ENCODE results near the gene CD46. TPM values are rescaled to one million over a fixed set of nuclear protein-coding genes. Genes with fewer than 3 reads are reported as not detected.

The CD46 gene
- total and polyA plus RNA-seq, 3 experiments from 2014 or later: 86.1 to 165 (median 102) TPM

DNA sequence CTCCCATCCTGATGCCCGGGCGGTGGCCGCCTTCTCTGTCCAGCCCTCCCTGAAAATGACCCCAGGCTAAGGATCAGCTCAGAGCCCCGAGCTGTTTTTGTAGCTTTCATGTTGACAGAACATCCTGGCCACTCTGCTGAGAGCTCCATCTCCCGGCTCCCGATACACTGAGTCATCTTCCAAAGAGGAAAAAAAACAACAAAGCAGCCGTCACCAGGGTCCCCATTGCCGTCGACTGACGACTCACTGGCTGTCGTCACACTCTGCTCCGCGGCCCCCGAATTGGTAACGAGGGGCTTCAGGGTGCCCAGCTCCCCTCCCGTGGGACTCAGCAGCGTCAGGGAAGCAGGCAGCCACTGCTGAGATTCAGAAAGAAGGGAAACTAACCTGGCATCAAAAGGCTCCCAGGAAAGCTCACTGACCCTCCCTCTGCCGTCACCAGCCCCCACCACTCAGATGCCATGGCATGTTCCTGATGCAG, 67.2 kb downstream of the CD46 start:
- H3K4me3 ChIP-seq (ENCODE audit: low read length): no peak overlapping the region
- no peak overlapping the region for H3K27ac ChIP-seq (ENCODE audit: low read depth, low read length)
- DNase-seq: no peak
- peaks cover 54 to 92% (median 68%) of the 10 kb centered on the region in 3 donors for H3K4me1 Mint-ChIP-seq
- CTCF ChIA-PET: interaction anchor here (0.6 to 28.2 kb wide), 5 partner anchors 14 to 144 kb away, joined by 3 to 435 read pairs (median 6); no protein-coding TSS in a partner anchor
- peaks cover 3% of the 10 kb centered on the region in 2 donors for H3K27me3 Mint-ChIP-seq
- peaks cover 6 to 84% (median 18%) of the 10 kb centered on the region in 3 donors for H3K36me3 Mint-ChIP-seq
- H3K4me3 Mint-ChIP-seq: peak overlapping the region in 1 of 7 donors; percentile 65
- H3K27ac Mint-ChIP-seq: peak overlapping the region in 1 of 8 donors; percentile 61
- peaks cover 0 to 3% (median 0%) of the 10 kb centered on the region in 5 donors for H3K9me3 Mint-ChIP-seq
- no peaks in the 10 kb centered on the region for H3K27me3 ChIP-seq (ENCODE audit: insufficient read depth, low read length, poor library complexity, severe bottlenecking)
- H3K36me3 ChIP-seq (ENCODE audit: insufficient read depth, low read length): peaks cover 34% of the 10 kb centered on the region
- H3K9me3 ChIP-seq (ENCODE audit: low read length): no peaks in the 10 kb centered on the region
- POLR2A ChIA-PET: interaction anchor here (0.6 to 0.7 kb wide), 2 partner anchors 8 to 49 kb away, joined by 3 to 4 read pairs; no protein-coding TSS in a partner anchor
- peaks cover 60% of the 10 kb centered on the region for H3K4me1 ChIP-seq (ENCODE audit: insufficient read depth, low read length)

DNA sequence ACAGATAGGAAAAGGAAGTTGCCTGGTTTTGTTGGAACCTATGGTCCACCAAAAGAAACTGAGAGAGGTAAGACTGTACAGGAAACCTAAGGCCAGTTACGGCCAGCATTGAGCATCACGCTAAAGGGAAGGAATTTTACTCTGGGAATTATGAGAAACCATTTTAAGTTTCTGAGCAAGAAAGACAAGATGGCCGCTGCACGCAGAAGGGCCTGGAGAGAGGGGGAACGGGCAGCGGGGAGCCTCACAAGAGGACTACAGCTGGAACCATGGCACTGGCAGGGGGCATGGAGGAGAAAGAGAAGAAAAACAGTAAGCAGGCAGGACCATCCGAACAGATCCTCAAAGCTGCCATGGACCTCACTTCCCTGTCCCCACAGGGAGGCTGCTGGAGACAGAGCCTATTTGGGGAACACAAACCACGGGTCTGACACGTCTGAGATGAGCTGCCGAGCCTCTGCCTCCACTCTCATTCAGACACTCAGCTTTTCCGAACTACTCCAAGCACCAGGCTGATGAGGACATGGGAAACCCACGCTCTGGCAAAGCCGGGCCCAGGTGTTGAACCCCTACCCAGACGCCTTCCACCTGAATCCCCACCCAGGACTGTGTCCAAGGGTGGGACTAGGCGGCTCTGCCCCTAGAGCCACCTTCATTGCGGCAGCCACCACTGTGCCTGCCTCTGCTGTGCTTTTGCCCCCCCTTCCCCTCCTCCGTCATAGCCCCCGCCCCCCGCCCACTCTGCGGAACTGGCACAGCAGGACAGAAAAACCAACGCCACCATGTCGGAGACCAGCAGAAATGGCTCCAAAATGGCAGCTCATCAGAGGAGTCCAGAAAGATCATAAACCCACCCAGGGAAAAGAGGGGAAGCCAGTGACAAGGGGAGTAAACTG, 69.0 kb downstream of the CD46 start:
- H3K27me3 ChIP-seq (ENCODE audit: insufficient read depth, low read length, poor library complexity, severe bottlenecking): no peaks in the 10 kb centered on the region
- Mint-ChIP-seq H3K27ac (peak overlapping the region in 7 of 8 donors; percentile 5 to 90 (median 62)), H3K9me3 (peaks cover 0 to 3% (median 0%) of the 10 kb centered on the region in 5 donors), H3K4me1 (peaks cover 67 to 92% (median 80%) of the 10 kb centered on the region in 3 donors), H3K4me3 (peak overlapping the region in 6 of 7 donors; percentile 5 to 65 (median 52)), H3K27me3 (peaks cover 4% of the 10 kb centered on the region in 2 donors), H3K36me3 (peaks cover 2 to 69% (median 7%) of the 10 kb centered on the region in 3 donors)
- CTCF ChIA-PET: interaction anchor here (1.2 to 28.2 kb wide), 4 partner anchors 9 to 48 kb away, joined by 4 to 435 read pairs (median 7); no protein-coding TSS in a partner anchor
- H3K4me3 ChIP-seq (ENCODE audit: low read length): no peak overlapping the region
- H3K36me3 ChIP-seq (ENCODE audit: insufficient read depth, low read length): peaks cover 16% of the 10 kb centered on the region
- peaks cover 66% of the 10 kb centered on the region for H3K4me1 ChIP-seq (ENCODE audit: insufficient read depth, low read length)
- H3K27ac ChIP-seq (ENCODE audit: low read depth, low read length): no peak overlapping the region
- POLR2A ChIA-PET: no interaction called here
- no peak for DNase-seq
- no peaks in the 10 kb centered on the region for H3K9me3 ChIP-seq (ENCODE audit: low read length)

DNA sequence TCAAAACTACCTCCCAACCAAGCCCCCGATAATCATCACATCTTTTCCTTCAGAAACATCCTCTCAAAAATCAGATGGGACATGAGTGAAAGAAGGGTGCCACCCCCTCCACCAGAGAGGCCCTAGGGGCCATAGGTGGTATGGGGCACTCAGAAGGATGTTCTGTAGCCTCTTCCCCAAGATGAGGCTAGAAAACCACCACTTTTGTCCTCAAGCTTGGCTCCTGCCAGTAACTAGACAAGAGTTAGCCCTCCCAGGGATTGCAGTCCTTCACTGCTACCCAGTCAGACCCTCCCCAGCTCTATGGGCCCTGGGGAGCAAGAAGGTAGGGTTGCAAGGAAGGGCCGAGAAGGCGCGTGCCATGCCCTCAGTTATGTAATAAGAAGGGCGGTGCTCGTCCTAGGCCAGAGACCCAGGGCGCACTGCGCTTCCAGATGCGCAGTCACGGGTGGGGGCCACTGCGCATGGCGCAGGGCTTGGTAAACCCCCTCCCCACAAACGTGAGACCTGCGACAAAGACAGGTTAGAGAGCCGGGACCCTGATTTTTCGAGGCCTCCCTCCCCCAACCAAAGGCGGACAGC, 69.7 kb downstream of the CD46 start:
- H3K9me3 Mint-ChIP-seq: peaks cover 0 to 3% (median 0%) of the 10 kb centered on the region in 5 donors
- no peak for DNase-seq
- peaks cover 71 to 92% (median 80%) of the 10 kb centered on the region in 3 donors for H3K4me1 Mint-ChIP-seq
- ChIA-PET POLR2A (interaction anchor here (1.4 to 3.0 kb wide), 2 partner anchors 47 to 52 kb away, joined by 3 to 29 read pairs; no protein-coding TSS in a partner anchor), CTCF (interaction anchor here (1.2 to 28.2 kb wide), 5 partner anchors 10 to 142 kb away, joined by 4 to 435 read pairs (median 9); no protein-coding TSS in a partner anchor)
- Histone ChIP-seq H3K36me3 (ENCODE audit: insufficient read depth, low read length) (peaks cover 9% of the 10 kb centered on the region), H3K27me3 (ENCODE audit: insufficient read depth, low read length, poor library complexity, severe bottlenecking) (no peaks in the 10 kb centered on the region), H3K4me1 (ENCODE audit: insufficient read depth, low read length) (peaks cover 68% of the 10 kb centered on the region), H3K9me3 (ENCODE audit: low read length) (no peaks in the 10 kb centered on the region), H3K4me3 (ENCODE audit: low read length) (peak overlapping the region; percentile 75), H3K27ac (ENCODE audit: low read depth, low read length) (no peak overlapping the region)
- peaks cover 0 to 61% (median 9%) of the 10 kb centered on the region in 3 donors for H3K36me3 Mint-ChIP-seq
- peak overlapping the region in 5 of 7 donors; percentile 31 to 86 (median 56) for H3K4me3 Mint-ChIP-seq
- peaks cover 4% of the 10 kb centered on the region in 2 donors for H3K27me3 Mint-ChIP-seq
- H3K27ac Mint-ChIP-seq: peak overlapping the region in 4 of 8 donors; percentile 27 to 98 (median 34)

DNA sequence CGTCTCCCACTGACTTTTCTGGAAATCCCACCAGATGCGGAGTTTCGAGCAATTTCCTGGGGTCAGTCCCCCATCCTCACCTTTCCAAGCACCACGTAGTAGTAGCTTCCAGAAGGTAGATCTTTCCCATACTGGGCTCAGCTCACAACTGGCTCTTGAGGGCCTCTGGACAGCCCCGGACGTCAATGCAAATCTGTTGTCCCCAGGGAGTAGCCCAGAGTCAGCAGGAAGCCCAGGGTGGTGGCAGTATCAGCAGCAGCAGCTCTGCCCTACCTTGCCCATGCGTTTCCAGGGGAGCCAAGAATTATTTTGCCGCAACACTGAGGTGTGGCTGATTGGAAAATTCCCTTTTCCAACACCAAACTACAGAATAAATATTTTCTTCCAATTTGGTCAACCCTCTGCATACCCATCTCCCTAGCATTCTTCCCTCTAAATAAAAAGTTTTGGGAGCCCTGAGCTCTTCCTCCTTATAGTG, 70.3 kb downstream of the CD46 start:
- H3K36me3 ChIP-seq (ENCODE audit: insufficient read depth, low read length): peaks cover 5% of the 10 kb centered on the region
- H3K27me3 Mint-ChIP-seq: peaks cover 4% of the 10 kb centered on the region in 2 donors
- H3K27ac ChIP-seq (ENCODE audit: low read depth, low read length): peak overlapping the region; percentile 78
- H3K4me3 Mint-ChIP-seq: peak overlapping the region; percentile 74 to 98 (median 87)
- peak overlapping the region; percentile 75 for H3K4me3 ChIP-seq (ENCODE audit: low read length)
- peak overlapping the region in 6 of 8 donors; percentile 77 to 99 (median 96) for H3K27ac Mint-ChIP-seq
- ChIA-PET POLR2A (interaction anchor here (0.8 to 3.0 kb wide), 6 partner anchors 10 to 70 kb away, joined by 3 to 29 read pairs (median 4); partner anchors contain the start of gene CD46), CTCF (interaction anchor here (1.3 to 28.2 kb wide), 5 partner anchors 23 to 141 kb away, joined by 5 to 435 read pairs (median 13); no protein-coding TSS in a partner anchor)
- peaks cover 69% of the 10 kb centered on the region for H3K4me1 ChIP-seq (ENCODE audit: insufficient read depth, low read length)
- no peaks in the 10 kb centered on the region for H3K27me3 ChIP-seq (ENCODE audit: insufficient read depth, low read length, poor library complexity, severe bottlenecking)
- no peaks in the 10 kb centered on the region for H3K9me3 ChIP-seq (ENCODE audit: low read length)
- DNase-seq: no peak
- H3K9me3 Mint-ChIP-seq: peaks cover 0 to 3% (median 0%) of the 10 kb centered on the region in 5 donors
- peaks cover 73 to 92% (median 80%) of the 10 kb centered on the region in 3 donors for H3K4me1 Mint-ChIP-seq
- peaks cover 0 to 55% (median 11%) of the 10 kb centered on the region in 3 donors for H3K36me3 Mint-ChIP-seq

DNA sequence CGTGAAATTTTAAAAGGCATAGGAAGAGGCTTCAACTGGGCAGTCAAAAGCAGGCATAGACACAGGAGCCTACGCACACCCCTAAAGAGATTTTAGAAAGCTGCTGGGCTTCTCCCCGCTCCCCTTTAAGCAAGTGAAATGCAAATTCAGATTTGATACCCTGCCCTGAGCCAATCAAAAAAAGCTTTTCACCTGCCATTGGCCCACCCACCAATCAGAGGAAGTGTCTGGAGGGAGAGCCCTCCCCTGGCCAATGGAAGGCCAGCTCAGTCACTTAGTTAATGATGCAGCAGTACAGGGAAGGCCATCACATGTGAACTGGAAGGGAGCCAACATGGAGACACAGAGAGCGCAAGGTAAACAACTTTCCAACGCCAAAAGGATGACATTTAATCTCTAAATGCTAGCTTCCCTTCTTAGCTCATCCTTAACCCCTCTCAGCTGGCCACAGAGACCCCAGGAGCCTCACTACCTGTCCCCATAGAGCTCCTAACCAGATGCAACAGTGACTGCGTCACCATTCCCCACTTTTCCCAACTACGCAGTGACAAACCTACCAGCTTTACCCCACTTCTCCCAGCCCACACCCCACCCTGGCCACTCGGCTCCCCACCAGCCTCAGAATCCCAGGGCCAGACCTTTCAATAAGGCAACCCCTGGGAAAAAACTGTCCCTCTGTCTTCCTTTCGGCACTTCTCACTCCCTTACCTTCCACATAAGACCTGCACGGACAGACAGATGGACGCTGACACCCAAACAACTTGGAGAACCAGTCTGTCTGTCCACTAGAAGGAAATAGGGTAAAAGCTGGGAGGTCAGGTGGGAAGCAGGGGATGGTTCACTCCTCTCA, 71.0 kb downstream of the CD46 start:
- peak in 4 of 5 donors; percentile 25 to 82 (median 68) for DNase-seq
- H3K27ac ChIP-seq (ENCODE audit: low read depth, low read length): peak overlapping the region; percentile 78
- Mint-ChIP-seq H3K9me3 (peaks cover 0 to 3% (median 0%) of the 10 kb centered on the region in 5 donors), H3K27me3 (peaks cover 4% of the 10 kb centered on the region in 2 donors), H3K4me1 (peaks cover 69 to 92% (median 81%) of the 10 kb centered on the region in 3 donors), H3K36me3 (peaks cover 0 to 49% (median 11%) of the 10 kb centered on the region in 3 donors), H3K27ac (peak overlapping the region; percentile 60 to 99 (median 94)), H3K4me3 (peak overlapping the region; percentile 74 to 98 (median 87))
- peaks cover 63% of the 10 kb centered on the region for H3K4me1 ChIP-seq (ENCODE audit: insufficient read depth, low read length)
- H3K9me3 ChIP-seq (ENCODE audit: low read length): no peaks in the 10 kb centered on the region
- no peaks in the 10 kb centered on the region for H3K27me3 ChIP-seq (ENCODE audit: insufficient read depth, low read length, poor library complexity, severe bottlenecking)
- H3K36me3 ChIP-seq (ENCODE audit: insufficient read depth, low read length): no peaks in the 10 kb centered on the region
- H3K4me3 ChIP-seq (ENCODE audit: low read length): peak overlapping the region; percentile 75
- CTCF ChIA-PET: interaction anchor here (0.8 to 28.2 kb wide), 11 partner anchors 10 to 199 kb away, joined by 3 to 435 read pairs (median 5); no protein-coding TSS in a partner anchor
- POLR2A ChIA-PET: interaction anchor here (0.8 to 3.0 kb wide), 8 partner anchors 10 to 70 kb away, joined by 3 to 29 read pairs (median 3); partner anchors contain the start of gene CD46

DNA sequence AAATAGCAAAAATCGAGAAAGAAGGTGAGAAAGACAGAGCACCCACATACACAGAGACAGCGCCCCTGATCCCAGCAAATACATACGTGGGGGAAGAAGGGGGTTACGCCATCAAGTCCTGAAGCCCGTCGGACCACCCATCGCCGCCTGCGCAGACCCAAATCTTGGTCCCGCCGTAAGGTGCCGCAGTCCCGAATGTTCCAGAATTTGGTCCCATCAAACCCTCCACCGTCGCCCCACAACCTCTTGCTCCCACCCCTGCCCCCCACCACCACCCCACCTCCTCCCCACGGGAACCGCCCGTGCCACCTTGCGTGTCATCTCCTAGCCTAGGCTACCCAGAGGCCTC, 71.7 kb downstream of the CD46 start:
- Histone ChIP-seq H3K27ac (ENCODE audit: low read depth, low read length) (peak overlapping the region; percentile 78), H3K27me3 (ENCODE audit: insufficient read depth, low read length, poor library complexity, severe bottlenecking) (no peaks in the 10 kb centered on the region), H3K36me3 (ENCODE audit: insufficient read depth, low read length) (no peaks in the 10 kb centered on the region), H3K4me3 (ENCODE audit: low read length) (peak overlapping the region; percentile 75), H3K9me3 (ENCODE audit: low read length) (no peaks in the 10 kb centered on the region), H3K4me1 (ENCODE audit: insufficient read depth, low read length) (peaks cover 68% of the 10 kb centered on the region)
- DNase-seq: no peak
- H3K27me3 Mint-ChIP-seq: peaks cover 4% of the 10 kb centered on the region in 2 donors
- ChIA-PET POLR2A (interaction anchor here (0.8 to 3.0 kb wide), 7 partner anchors 9 to 60 kb away, joined by 3 to 29 read pairs (median 4); no protein-coding TSS in a partner anchor), CTCF (interaction anchor here (0.7 to 28.2 kb wide), 15 partner anchors 9 to 422 kb away, joined by 3 to 435 read pairs (median 4); partner anchors contain the start of gene CD46)
- peak overlapping the region; percentile 96 to 99 (median 98) for H3K27ac Mint-ChIP-seq
- peaks cover 72 to 94% (median 86%) of the 10 kb centered on the region in 3 donors for H3K4me1 Mint-ChIP-seq
- H3K36me3 Mint-ChIP-seq: peaks cover 0 to 45% (median 9%) of the 10 kb centered on the region in 3 donors
- peak overlapping the region; percentile 79 to 98 (median 87) for H3K4me3 Mint-ChIP-seq
- peaks cover 0 to 3% (median 0%) of the 10 kb centered on the region in 5 donors for H3K9me3 Mint-ChIP-seq

All from CD8-positive, alpha-beta memory T cell (primary cell).